ENCODE data around the gene YTHDC1.

- no peak for TF ChIP-seq CTCF (IDR thresholded peaks at IDR 0.05)
- TF ChIP-seq POLR2A (IDR thresholded peaks at IDR 0.05): no peak
Observed at GRCh38 chr4:68337004-68337403, 12.9 kb downstream of the YTHDC1 start.
